Common myeloid progenitor, CD34-positive (primary cell): ENCODE results near the gene C9.

Experiments
- CTCF ChIA-PET: fragments of 350-600 bp; sonication (Branson Sonifier 250); formaldehyde crosslinking; loops from one replicate; lab custom pipeline; 2021; ENCODE audit warnings: antibody characterized with exemption; lab: Charles Lee
- POLR2A ChIA-PET: fragments of 350-600 bp; sonication (Branson Sonifier 250); formaldehyde crosslinking; loops from one replicate; lab custom pipeline; 2021; ENCODE audit warnings: antibody characterized with exemption; lab: Charles Lee
- DNase-seq, 3 donors: peaks; one replicate each; pipeline versions ENCODE4 v3.0.0 to v3.0.0-alpha.2; 2013
- H3K27ac ChIP-seq, 2 experiments: 1 replicate in 1 of 2; 2 replicates in 1 of 2; pipeline ENCODE4 v1.7.0; 2013; ENCODE audit warnings: inconsistent platforms in 2 of 2, low read length in 2 of 2, mild to moderate bottlenecking in 2 of 2, low read depth in 1 of 2, moderate library complexity in 1 of 2; ENCODE audit not compliant: severe bottlenecking in 2 of 2, insufficient read depth in 1 of 2, poor library complexity in 1 of 2
- H3K27me3 ChIP-seq, 5 experiments: replicated peaks in 2 of 5; 1 replicate in 3 of 5; 2 replicates in 2 of 5; pipeline versions ENCODE4 v1.6.1 to v1.7.0; 2013; ENCODE audit warnings: low read length in 4 of 5, mild to moderate bottlenecking in 2 of 5, moderate library complexity in 2 of 5, inconsistent platforms in 1 of 5; ENCODE audit not compliant: insufficient read depth in 5 of 5, control insufficient read depth in 4 of 5
- H3K36me3 ChIP-seq, 4 experiments: 1 replicate in 2 of 4; 2 replicates in 2 of 4; pipeline versions ENCODE4 v1.6.1 to v1.7.0; 2013; ENCODE audit warnings: low read length in 3 of 4, control low read depth in 1 of 4, mild to moderate bottlenecking in 1 of 4; ENCODE audit not compliant: control insufficient read depth in 4 of 4, insufficient read depth in 4 of 4
- H3K4me1 ChIP-seq, 4 experiments: 1 replicate in 3 of 4; 2 replicates in 1 of 4; pipeline versions ENCODE4 v1.6.1 to v1.7.1; 2013; ENCODE audit warnings: low read length in 3 of 4, mild to moderate bottlenecking in 3 of 4, control low read depth in 1 of 4, inconsistent platforms in 1 of 4, moderate library complexity in 1 of 4; ENCODE audit not compliant: control insufficient read depth in 4 of 4, insufficient read depth in 4 of 4; ENCODE audit errors: control extremely low read depth in 1 of 4
- H3K4me3 ChIP-seq, 7 experiments: 1 replicate in 4 of 7; 2 replicates in 3 of 7; pipeline versions ENCODE4 v1.5.1 to v1.7.0; 2013; ENCODE audit warnings: mild to moderate bottlenecking in 7 of 7, low read length in 6 of 7, moderate library complexity in 6 of 7, inconsistent platforms in 2 of 7, low read depth in 2 of 7, control low read depth in 1 of 7; ENCODE audit not compliant: insufficient read depth in 4 of 7, control insufficient read depth in 1 of 7; ENCODE audit errors: extremely low read depth in 1 of 7
- H3K9me3 ChIP-seq, 5 experiments: 1 replicate in 4 of 5; 2 replicates in 1 of 5; pipeline versions ENCODE4 v1.6.1 to v1.7.1; 2013; ENCODE audit warnings: low read length in 4 of 5, mild to moderate bottlenecking in 2 of 5, inconsistent platforms in 1 of 5, low read depth in 1 of 5, moderate library complexity in 1 of 5; ENCODE audit not compliant: control insufficient read depth in 4 of 5, insufficient read depth in 2 of 5; ENCODE audit errors: control extremely low read depth in 1 of 5
- WGBS: methylation state at CpG from one replicate; pipeline ENCODE4 v1.1.5; 2013; ENCODE audit not compliant: insufficient coverage; 5-methylcytosine and 5-hydroxymethylcytosine counted together

Gene C9

GRCh38 chr5:39355324-39355723, 9.0 kb downstream of the C9 start:
- Histone ChIP-seq H3K27ac (no peak overlapping the region), H3K27me3 (no peaks in the 10 kb centered on the region), H3K9me3 (peaks cover 2 to 13% (median 5%) of the 10 kb centered on the region in 5 experiments), H3K36me3 (no peaks in the 10 kb centered on the region), H3K4me1 (no peaks in the 10 kb centered on the region), H3K4me3 (no peak overlapping the region)
- POLR2A ChIA-PET: no interaction called here
- 0% methylated on average over 2 of the region's 3 CpGs for WGBS
- no peak for DNase-seq
- CTCF ChIA-PET: interaction anchor here (1.3 kb wide), 1 partner anchor 21 kb away, joined by 5 read pairs; no protein-coding TSS in a partner anchor

- Histone ChIP-seq H3K4me3 (no peak overlapping the region), H3K9me3 (peaks cover 4 to 13% (median 5%) of the 10 kb centered on the region in 5 experiments), H3K27ac (no peak overlapping the region), H3K36me3 (no peaks in the 10 kb centered on the region), H3K4me1 (no peaks in the 10 kb centered on the region), H3K27me3 (no peaks in the 10 kb centered on the region)
- POLR2A ChIA-PET: no interaction called here
- no peak for DNase-seq
- 88% methylated on average over 1 of the region's 1 CpG for WGBS
- CTCF ChIA-PET: interaction anchor here (1.3 kb wide), 1 partner anchor 22 kb away, joined by 5 read pairs; no protein-coding TSS in a partner anchor
Observed at GRCh38 chr5:39353717-39354399, 10.4 kb downstream of the C9 start.

GRCh38 chr5:39352951-39353350, 11.3 kb downstream of the C9 start:
- no peaks in the 10 kb centered on the region for H3K36me3 ChIP-seq
- CTCF ChIA-PET: no interaction called here
- WGBS: 100% methylated on average over 1 of the region's 1 CpG
- no peaks in the 10 kb centered on the region for H3K27me3 ChIP-seq
- H3K4me3 ChIP-seq: no peak overlapping the region
- peaks cover 4 to 13% (median 5%) of the 10 kb centered on the region in 5 experiments for H3K9me3 ChIP-seq
- no peak for DNase-seq
- no peak overlapping the region for H3K27ac ChIP-seq
- no peaks in the 10 kb centered on the region for H3K4me1 ChIP-seq
- POLR2A ChIA-PET: no interaction called here

- POLR2A ChIA-PET: no interaction called here
- Histone ChIP-seq H3K4me3 (no peak overlapping the region), H3K27me3 (no peaks in the 10 kb centered on the region), H3K27ac (no peak overlapping the region), H3K36me3 (no peaks in the 10 kb centered on the region), H3K9me3 (peaks cover 4 to 13% (median 5%) of the 10 kb centered on the region in 5 experiments), H3K4me1 (no peaks in the 10 kb centered on the region)
- 88% methylated on average over 1 of the region's 2 CpGs for WGBS
- DNase-seq: no peak
- CTCF ChIA-PET: no interaction called here
Observed at GRCh38 chr5:39352170-39352569, 12.1 kb downstream of the C9 start.

GRCh38 chr5:39349484-39349883, 14.8 kb downstream of the C9 start:
- DNase-seq: no peak
- 94% methylated on average over 4 of the region's 4 CpGs for WGBS

GRCh38 chr5:39342460-39342859, 21.8 kb downstream of the C9 start:
- Histone ChIP-seq H3K4me3 (no peak overlapping the region), H3K36me3 (no peaks in the 10 kb centered on the region), H3K27me3 (no peaks in the 10 kb centered on the region), H3K9me3 (no peaks in the 10 kb centered on the region), H3K27ac (no peak overlapping the region), H3K4me1 (no peaks in the 10 kb centered on the region)
- ChIA-PET CTCF (no interaction called here), POLR2A (no interaction called here)
- 100% methylated on average over 1 of the region's 1 CpG for WGBS
- DNase-seq: no peak

More at GRCh38 chr5:39349484-39349883, 14.8 kb downstream of the C9 start:
- CTCF ChIA-PET: no interaction called here
- H3K4me3 ChIP-seq: no peak overlapping the region
- H3K36me3 ChIP-seq: no peaks in the 10 kb centered on the region
- POLR2A ChIA-PET: no interaction called here
- no peak overlapping the region for H3K27ac ChIP-seq
- no peaks in the 10 kb centered on the region for H3K4me1 ChIP-seq
- H3K9me3 ChIP-seq: peaks cover 4 to 13% (median 5%) of the 10 kb centered on the region in 5 experiments
- H3K27me3 ChIP-seq: no peaks in the 10 kb centered on the region

- Histone ChIP-seq H3K4me3 (no peak overlapping the region), H3K36me3 (no peaks in the 10 kb centered on the region), H3K9me3 (no peaks in the 10 kb centered on the region), H3K27me3 (no peaks in the 10 kb centered on the region), H3K4me1 (no peaks in the 10 kb centered on the region), H3K27ac (no peak overlapping the region)
- CTCF ChIA-PET: no interaction called here
- POLR2A ChIA-PET: no interaction called here
- no CpG with 5 or more reads among the region's 1 CpG for WGBS
- no peak for DNase-seq
Observed at GRCh38 chr5:39341896-39342295, 22.4 kb downstream of the C9 start.
